ENCODE results near the gene PYHIN1.

DNA sequence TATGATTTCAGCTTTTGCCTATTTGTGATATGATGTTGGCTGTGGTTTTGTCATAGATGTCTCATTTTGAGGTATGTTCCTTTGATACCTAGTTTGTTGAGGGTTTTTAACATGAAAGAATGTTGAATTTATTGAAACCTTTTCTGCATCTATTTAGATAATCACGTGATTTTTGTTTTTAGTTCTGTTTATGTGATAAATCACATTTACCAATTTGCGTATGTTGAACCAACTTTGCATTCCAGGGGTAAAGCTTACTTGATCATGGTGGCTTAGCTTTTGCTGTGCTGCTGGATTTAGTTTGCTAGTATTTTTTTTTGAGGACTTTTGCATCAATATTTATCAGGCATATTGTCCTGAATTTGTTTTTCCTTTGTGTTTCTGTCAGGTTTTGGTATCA, 51.9 kb downstream of the PYHIN1 start:
- TF ChIP-seq, protein P1, sequence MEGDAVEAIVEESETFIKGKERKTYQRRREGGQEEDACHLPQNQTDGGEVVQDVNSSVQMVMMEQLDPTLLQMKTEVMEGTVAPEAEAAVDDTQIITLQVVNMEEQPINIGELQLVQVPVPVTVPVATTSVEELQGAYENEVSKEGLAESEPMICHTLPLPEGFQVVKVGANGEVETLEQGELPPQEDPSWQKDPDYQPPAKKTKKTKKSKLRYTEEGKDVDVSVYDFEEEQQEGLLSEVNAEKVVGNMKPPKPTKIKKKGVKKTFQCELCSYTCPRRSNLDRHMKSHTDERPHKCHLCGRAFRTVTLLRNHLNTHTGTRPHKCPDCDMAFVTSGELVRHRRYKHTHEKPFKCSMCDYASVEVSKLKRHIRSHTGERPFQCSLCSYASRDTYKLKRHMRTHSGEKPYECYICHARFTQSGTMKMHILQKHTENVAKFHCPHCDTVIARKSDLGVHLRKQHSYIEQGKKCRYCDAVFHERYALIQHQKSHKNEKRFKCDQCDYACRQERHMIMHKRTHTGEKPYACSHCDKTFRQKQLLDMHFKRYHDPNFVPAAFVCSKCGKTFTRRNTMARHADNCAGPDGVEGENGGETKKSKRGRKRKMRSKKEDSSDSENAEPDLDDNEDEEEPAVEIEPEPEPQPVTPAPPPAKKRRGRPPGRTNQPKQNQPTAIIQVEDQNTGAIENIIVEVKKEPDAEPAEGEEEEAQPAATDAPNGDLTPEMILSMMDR (conservative IDR thresholded peaks at IDR 0.05; ENCODE audit: low read depth in 2 of 2), result no peak
- TF ChIP-seq STAT1 (IDR thresholded peaks at IDR 0.05; ENCODE audit: unreplicated experiment) (no peak), EZH2 (IDR thresholded peaks at IDR 0.05; ENCODE audit: low read depth, unreplicated experiment) (no peak)
- TF ChIP-seq, protein P2, sequence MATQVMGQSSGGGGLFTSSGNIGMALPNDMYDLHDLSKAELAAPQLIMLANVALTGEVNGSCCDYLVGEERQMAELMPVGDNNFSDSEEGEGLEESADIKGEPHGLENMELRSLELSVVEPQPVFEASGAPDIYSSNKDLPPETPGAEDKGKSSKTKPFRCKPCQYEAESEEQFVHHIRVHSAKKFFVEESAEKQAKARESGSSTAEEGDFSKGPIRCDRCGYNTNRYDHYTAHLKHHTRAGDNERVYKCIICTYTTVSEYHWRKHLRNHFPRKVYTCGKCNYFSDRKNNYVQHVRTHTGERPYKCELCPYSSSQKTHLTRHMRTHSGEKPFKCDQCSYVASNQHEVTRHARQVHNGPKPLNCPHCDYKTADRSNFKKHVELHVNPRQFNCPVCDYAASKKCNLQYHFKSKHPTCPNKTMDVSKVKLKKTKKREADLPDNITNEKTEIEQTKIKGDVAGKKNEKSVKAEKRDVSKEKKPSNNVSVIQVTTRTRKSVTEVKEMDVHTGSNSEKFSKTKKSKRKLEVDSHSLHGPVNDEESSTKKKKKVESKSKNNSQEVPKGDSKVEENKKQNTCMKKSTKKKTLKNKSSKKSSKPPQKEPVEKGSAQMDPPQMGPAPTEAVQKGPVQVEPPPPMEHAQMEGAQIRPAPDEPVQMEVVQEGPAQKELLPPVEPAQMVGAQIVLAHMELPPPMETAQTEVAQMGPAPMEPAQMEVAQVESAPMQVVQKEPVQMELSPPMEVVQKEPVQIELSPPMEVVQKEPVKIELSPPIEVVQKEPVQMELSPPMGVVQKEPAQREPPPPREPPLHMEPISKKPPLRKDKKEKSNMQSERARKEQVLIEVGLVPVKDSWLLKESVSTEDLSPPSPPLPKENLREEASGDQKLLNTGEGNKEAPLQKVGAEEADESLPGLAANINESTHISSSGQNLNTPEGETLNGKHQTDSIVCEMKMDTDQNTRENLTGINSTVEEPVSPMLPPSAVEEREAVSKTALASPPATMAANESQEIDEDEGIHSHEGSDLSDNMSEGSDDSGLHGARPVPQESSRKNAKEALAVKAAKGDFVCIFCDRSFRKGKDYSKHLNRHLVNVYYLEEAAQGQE (IDR thresholded peaks at IDR 0.05; ENCODE audit: unreplicated experiment), result no peak
